HFFc6 (cell line): Measurements from ENCODE around the gene HLA-DMA. TPM values are rescaled to one million over a fixed set of nuclear protein-coding genes. Genes with fewer than 3 reads are reported as not detected.

Experiments used
- DNase-seq: peaks from one replicate; pipeline ENCODE4 v3.0.0-alpha.2; 2018
- H3K27ac Mint-ChIP-seq: 2 replicates; pipeline ENCODE4 v1.8.0; 2020; ENCODE audit warnings: mild to moderate bottlenecking, mixed read lengths
- H3K27me3 Mint-ChIP-seq: 2 replicates; pipeline ENCODE4 v1.8.0; 2021; ENCODE audit warnings: mild to moderate bottlenecking, moderate library complexity, mixed read lengths; ENCODE audit not compliant: insufficient read depth
- H3K36me3 Mint-ChIP-seq: 2 replicates; pipeline ENCODE4 v1.8.0; 2021; ENCODE audit warnings: low read depth, mixed read lengths
- H3K4me1 Mint-ChIP-seq: 2 replicates; pipeline ENCODE4 v1.8.0; 2020; ENCODE audit warnings: low read depth, mixed read lengths
- H3K4me3 Mint-ChIP-seq: 2 replicates; pipeline ENCODE4 v1.8.0; 2020; ENCODE audit warnings: mild to moderate bottlenecking, moderate library complexity, mixed read lengths
- H3K9me3 Mint-ChIP-seq: 2 replicates; pipeline ENCODE4 v1.8.0; 2020; ENCODE audit warnings: mild to moderate bottlenecking, mixed read lengths
- CTCF ChIP-seq: fragments of 200-600 bp; sonication (generic); IDR thresholded peaks from 2 replicates; pipeline ENCODE4 v1.5.0; 2021; ENCODE audit warnings: antibody characterized with exemption, mild to moderate bottlenecking
- total RNA-seq, 6 experiments: library from RNA; stranded (reverse); fragmentation: NEBNext Ultra II Directional; extraction: Animal tissue kit (Norgen Biotek cat#: 25700); gene quantifications; 2 replicates in 1 of 6; 3 replicates in 5 of 6; pipeline ENCODE4 v1.2.3, GENCODE V29; 2021

The HLA-DMA gene
- total RNA-seq, 6 experiments from 2014 or later: 2.0 to 3.1 (median 2.2) TPM

GRCh38 chr6:32908897-32909296, 44.0 kb downstream of the HLA-DMA start:
- peaks cover 16% of the 10 kb centered on the region for H3K27me3 Mint-ChIP-seq
- DNase-seq: no peak
- no peaks in the 10 kb centered on the region for H3K9me3 Mint-ChIP-seq
- H3K27ac Mint-ChIP-seq: no peak overlapping the region
- peaks cover 12% of the 10 kb centered on the region for H3K4me1 Mint-ChIP-seq
- no peak for TF ChIP-seq CTCF
- H3K4me3 Mint-ChIP-seq: no peak overlapping the region
- H3K36me3 Mint-ChIP-seq: no peaks in the 10 kb centered on the region

- H3K36me3 Mint-ChIP-seq: no peaks in the 10 kb centered on the region
- no peak overlapping the region for H3K4me3 Mint-ChIP-seq
- H3K4me1 Mint-ChIP-seq: peaks cover 12% of the 10 kb centered on the region
- no peak overlapping the region for H3K27ac Mint-ChIP-seq
- H3K9me3 Mint-ChIP-seq: no peaks in the 10 kb centered on the region
- TF ChIP-seq CTCF: no peak
- peaks cover 7% of the 10 kb centered on the region for H3K27me3 Mint-ChIP-seq
- peak; percentile 63 for DNase-seq
Observed at GRCh38 chr6:32906539-32906938, 46.4 kb downstream of the HLA-DMA start.

GRCh38 chr6:32905078-32905477, 47.8 kb downstream of the HLA-DMA start:
- no peak overlapping the region for H3K4me3 Mint-ChIP-seq
- no peak for TF ChIP-seq CTCF
- peaks cover 12% of the 10 kb centered on the region for H3K4me1 Mint-ChIP-seq
- no peaks in the 10 kb centered on the region for H3K36me3 Mint-ChIP-seq
- H3K9me3 Mint-ChIP-seq: no peaks in the 10 kb centered on the region
- no peak overlapping the region for H3K27ac Mint-ChIP-seq
- peaks cover 2% of the 10 kb centered on the region for H3K27me3 Mint-ChIP-seq
- DNase-seq: no peak

GRCh38 chr6:32903952-32904351, 48.9 kb downstream of the HLA-DMA start:
- H3K9me3 Mint-ChIP-seq: no peaks in the 10 kb centered on the region
- no peaks in the 10 kb centered on the region for H3K36me3 Mint-ChIP-seq
- no peak overlapping the region for H3K27ac Mint-ChIP-seq
- H3K27me3 Mint-ChIP-seq: peaks cover 2% of the 10 kb centered on the region
- DNase-seq: no peak
- H3K4me3 Mint-ChIP-seq: no peak overlapping the region
- H3K4me1 Mint-ChIP-seq: peaks cover 12% of the 10 kb centered on the region
- TF ChIP-seq CTCF: no peak

Other genes with a start within 250 kb of the HLA-DMA start
- not detected for gene HLA-DQA2, start 211.7 kb downstream of the HLA-DMA start, total RNA-seq
- not detected for gene HLA-DQB2, start 189.6 kb downstream of the HLA-DMA start, total RNA-seq
- under 1 TPM in 2 of 6 experiments, not detected in 4; 0.14 to 0.28 TPM for gene HLA-DOB, start 136.1 kb downstream of the HLA-DMA start, total RNA-seq
- gene TAP2, start 114.4 kb downstream of the HLA-DMA start, total RNA-seq: 10 to 100 TPM; 25.3 to 47.5 (median 39.2) TPM
- gene PSMB8, start 109.0 kb downstream of the HLA-DMA start, total RNA-seq: 10 to 100 TPM; 24.4 to 43.3 (median 39.5) TPM
- 10 to 100 TPM; 29.9 to 42.6 (median 37.8) TPM for gene TAP1, start 99.4 kb downstream of the HLA-DMA start, total RNA-seq
- gene PSMB9, start 98.9 kb downstream of the HLA-DMA start, total RNA-seq: 10 to 100 TPM in 4 of 6 experiments, 1 to 10 TPM in 2; 4.9 to 23.9 (median 20.9) TPM
- gene HLA-DMB, start 12.1 kb downstream of the HLA-DMA start, total RNA-seq: not detected
- gene BRD2, start 15.5 kb upstream of the HLA-DMA start, total RNA-seq: 100 to 1,000 TPM; 147 to 163 (median 157) TPM
- not detected for gene HLA-DOA, start 56.5 kb upstream of the HLA-DMA start, total RNA-seq
- gene HLA-DPA1, start 120.6 kb upstream of the HLA-DMA start, total RNA-seq: 1 to 10 TPM in 5 of 6 experiments, under 1 TPM in 1; 0.94 to 3.8 (median 1.9) TPM
- gene HLA-DPB1, start 122.9 kb upstream of the HLA-DMA start, total RNA-seq: 1 to 10 TPM; 1.6 to 4.8 (median 1.9) TPM
- gene COL11A2, start 239.4 kb upstream of the HLA-DMA start, total RNA-seq: under 1 TPM; 0.15 to 0.69 (median 0.38) TPM
- gene RXRB, start 247.6 kb upstream of the HLA-DMA start, total RNA-seq: 10 to 100 TPM; 37.3 to 41.6 (median 38.3) TPM
- gene SLC39A7, start 247.8 kb upstream of the HLA-DMA start, total RNA-seq: 100 to 1,000 TPM; 215 to 240 (median 225) TPM